RCC 7860 (cell line): ENCODE results near the gene FAM53A.
"Not testable (repeated sequence)": the region's sequence is repeated elsewhere in the genome, so short reads cannot be mapped to it uniquely, and the experiment has no call there.

Experiments used
- DNase-seq: peaks from one replicate; pipeline ENCODE4 v3.0.0-alpha.2; 2015; ENCODE audit warnings: low spot score
- FAIRE-seq: peaks from 2 replicates; lab custom pipeline; 2012; peaks lifted over from hg19 to GRCh38; lab: Jason Lieb, UNC

Gene FAM53A

GRCh38 chr4:1690698-1691097 lies 6.6 kb upstream of the FAM53A start:
- FAIRE-seq (no peak), DNase-seq (no peak)

DNA sequence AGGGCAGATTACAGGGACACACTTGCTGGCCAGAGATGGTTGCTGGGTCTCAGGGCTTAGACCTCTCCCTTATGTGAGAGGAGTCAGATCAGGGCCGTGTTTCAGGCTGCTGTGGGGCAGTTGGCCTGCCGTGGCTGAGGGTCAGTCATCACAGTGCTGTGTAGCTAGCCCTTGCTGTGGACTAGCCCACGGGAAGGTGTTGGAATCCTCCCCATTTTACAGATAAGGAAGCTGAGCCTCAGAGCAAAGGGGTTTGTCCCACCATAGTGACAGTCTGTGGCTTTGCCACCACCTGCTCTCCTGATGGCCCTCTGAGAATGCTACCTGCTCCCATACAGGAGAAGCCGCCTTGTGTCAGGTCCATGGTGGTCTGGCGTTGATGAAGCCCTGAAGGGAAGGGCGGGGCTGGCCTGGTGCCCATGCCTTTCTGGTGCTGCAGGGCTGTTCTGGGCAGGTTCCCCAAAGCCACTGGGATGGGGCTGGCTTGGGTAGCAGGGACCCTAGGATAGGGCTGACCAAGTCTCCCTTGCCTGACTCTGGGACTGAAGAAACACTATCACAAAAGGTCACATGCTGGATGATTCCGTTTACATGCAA lies 2.4 kb upstream of the FAM53A start:
- DNase-seq (no peak), FAIRE-seq (no peak)

- FAIRE-seq: no peak
- DNase-seq: peak; percentile 48
Observed at GRCh38 chr4:1685235-1686150, 1.4 kb upstream of the FAM53A start.

GRCh38 chr4:1684506-1685234 lies 557 bp upstream of the FAM53A start:
- FAIRE-seq (no peak), DNase-seq (no peak)

DNA sequence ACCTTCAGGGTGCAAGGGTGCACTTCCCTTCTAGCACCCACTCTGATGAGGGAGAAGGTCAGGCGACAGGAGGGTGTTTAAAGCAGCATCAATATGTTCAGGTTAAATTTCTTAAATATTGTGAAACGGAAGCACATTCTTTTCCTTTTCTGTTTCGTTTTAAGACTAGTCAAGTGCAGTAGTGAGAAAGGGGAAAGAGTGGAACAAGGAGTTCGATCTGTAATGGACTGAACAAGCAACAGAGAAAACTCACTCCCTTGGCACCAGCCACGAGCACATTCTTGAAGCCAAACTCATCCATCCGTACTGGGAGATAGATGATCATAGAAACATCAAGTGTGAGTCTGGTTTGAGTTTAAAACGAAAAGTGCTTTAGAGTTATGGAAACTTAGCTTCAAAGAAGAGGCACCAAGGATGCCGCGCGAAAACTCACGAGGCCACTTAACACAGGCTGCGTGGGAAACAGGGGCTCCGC lies 815 bp downstream of the FAM53A start:
- peak; percentile 16 for DNase-seq
- no peak for FAIRE-seq

DNA sequence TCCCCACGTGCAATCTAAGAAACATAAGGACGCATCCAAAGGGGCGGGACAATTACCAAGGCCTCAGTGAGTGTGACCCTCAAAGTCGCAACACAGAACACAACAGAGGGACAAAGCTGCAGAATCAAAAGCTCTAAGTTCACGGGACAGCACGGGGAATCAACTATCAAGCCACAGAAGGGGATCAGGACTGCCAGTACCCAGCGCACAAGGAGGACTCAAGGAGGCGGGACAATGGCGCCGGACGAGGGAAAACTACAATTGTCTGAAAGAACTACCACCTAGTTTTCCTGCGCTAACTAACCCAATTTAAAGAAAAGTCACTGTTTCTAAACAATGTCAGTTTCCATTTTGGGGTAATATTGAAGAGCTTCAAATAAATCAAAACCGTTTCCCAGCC lies 1.3 kb downstream of the FAM53A start:
- DNase-seq (no peak), FAIRE-seq (no peak)

- DNase-seq (no peak), FAIRE-seq (no peak)
Observed at GRCh38 chr4:1678244-1678643, 5.9 kb downstream of the FAM53A start.

GRCh38 chr4:1676605-1677525 lies 7.2 kb downstream of the FAM53A start:
- FAIRE-seq: no peak
- DNase-seq: no peak

DNA sequence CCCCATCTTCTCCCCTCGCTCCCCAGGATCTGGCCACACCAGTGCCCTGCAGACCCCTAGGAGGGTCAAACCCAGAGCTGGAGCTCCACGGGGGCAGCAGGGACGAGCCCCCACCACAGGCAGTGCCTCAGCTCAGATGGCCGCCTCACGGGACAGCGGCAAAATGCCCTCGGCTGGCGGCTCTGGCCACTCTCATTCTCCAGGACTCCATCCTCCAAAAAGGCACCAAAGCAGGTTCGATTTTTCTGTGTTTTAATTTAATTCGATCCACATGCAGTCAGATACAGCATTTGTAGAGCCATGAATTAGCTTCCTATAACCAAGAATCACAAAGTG lies 8.3 kb downstream of the FAM53A start:
- FAIRE-seq: no peak
- DNase-seq: no peak

- DNase-seq: no peak
- FAIRE-seq: no peak
Observed at GRCh38 chr4:1675136-1675801, 8.8 kb downstream of the FAM53A start.

DNA sequence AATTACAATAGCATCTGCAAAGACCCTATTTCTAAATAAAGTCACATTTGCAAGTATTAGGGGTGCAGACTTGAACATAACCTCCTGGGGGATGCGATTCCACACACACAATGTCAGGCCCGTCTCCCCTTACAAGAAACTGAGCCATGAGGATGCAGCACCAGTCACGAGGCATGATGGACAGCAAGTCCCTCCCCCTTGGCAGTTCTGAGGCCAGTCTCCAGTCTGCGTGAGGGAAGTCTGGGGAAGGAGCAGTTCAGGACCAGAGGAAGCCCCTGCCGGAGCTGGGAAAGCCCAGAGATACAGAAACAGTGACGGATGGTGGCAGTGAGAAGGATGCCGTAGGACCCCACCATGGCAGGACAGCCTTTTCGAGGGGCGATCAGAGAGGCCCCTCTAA lies 9.4 kb downstream of the FAM53A start:
- FAIRE-seq (no peak), DNase-seq (no peak)

DNA sequence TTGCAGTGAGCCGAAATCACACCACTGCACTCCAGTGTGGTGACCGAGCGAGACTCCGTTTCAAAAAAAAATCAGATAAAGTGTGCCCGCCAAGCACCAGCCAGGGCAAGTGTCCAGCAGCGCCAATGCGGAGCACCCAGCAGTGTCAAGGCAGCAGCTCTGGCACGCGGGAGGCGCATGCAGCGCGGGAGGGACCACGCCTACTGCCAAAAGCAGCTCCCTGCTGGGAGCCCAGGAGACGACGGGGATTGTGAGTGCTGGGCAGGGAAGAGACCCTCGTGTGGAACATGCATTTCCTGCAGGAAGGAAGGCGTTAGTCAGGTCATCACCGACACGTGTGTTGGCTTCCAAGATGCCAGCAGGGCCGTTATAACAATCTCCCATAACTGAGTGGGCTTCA lies 10.4 kb downstream of the FAM53A start:
- no peak for FAIRE-seq
- DNase-seq: no peak

DNA sequence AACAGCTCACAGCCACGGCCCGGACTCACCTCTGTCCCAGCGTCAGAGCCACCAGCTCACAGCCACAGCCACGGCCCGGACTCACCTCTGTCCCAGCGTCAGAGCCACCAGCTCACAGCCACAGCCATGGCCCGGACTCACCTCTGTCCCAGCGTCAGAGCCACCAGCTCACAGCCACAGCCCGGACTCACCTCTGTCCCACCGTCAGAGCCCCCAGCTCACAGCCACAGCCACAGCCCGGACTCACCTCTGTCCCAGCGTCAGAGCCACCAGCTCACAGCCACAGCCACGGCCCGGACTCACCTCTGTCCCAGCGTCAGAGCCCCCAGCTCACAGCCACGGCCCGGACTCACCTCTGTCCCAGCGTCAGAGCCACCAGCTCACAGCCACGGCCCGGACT lies 13.1 kb downstream of the FAM53A start:
- not testable (repeated sequence) for FAIRE-seq, DNase-seq

GRCh38 chr4:1670279-1670678 lies 13.8 kb downstream of the FAM53A start:
- DNase-seq (no peak), FAIRE-seq (no peak)

- no peak for FAIRE-seq
Observed at GRCh38 chr4:1669850-1670249, 14.3 kb downstream of the FAM53A start.

DNA sequence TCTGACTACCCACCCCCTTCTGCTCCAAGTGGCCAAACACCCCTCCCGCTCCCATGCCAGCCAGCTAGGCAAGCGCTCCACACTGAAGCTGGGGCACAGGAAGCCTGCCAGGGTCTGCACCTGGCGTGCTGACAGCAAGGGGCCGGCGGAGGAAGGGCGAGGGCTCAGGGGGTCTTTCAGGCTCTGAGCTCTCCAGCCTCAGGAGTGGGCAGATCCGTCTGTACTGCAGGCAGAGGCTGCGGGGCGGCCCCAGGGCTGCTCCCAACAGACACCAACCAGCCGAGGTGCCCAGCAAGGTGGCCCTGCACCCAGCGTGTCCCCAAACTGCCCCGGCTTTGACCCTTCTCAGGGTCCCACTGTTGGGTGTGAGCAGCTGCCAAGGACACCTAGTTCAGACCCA lies 14.8 kb downstream of the FAM53A start:
- FAIRE-seq (no peak), DNase-seq (no peak)

More at GRCh38 chr4:1669850-1670249, 14.3 kb downstream of the FAM53A start:
- DNase-seq: no peak

DNA sequence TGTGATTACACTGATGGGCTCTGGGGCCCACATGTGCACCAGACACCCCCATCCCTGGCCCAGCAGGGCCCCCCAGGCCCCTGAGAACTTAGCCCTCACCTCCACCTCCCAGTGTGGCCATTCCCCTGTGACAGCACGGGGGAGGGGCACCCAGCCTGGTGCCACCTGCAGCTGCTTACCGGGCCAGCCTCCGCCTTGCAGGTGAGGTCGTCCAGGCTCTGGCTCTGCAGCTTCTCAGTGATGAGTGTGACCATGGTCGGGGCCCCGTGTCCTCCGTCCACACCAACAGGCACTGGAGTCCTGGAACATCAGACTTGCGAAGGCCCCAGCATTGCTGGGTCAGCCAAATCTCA lies 15.6 kb downstream of the FAM53A start:
- DNase-seq (no peak), FAIRE-seq (no peak)

GRCh38 chr4:1667273-1667672 lies 16.8 kb downstream of the FAM53A start:
- FAIRE-seq: no peak
- DNase-seq: no peak

DNA sequence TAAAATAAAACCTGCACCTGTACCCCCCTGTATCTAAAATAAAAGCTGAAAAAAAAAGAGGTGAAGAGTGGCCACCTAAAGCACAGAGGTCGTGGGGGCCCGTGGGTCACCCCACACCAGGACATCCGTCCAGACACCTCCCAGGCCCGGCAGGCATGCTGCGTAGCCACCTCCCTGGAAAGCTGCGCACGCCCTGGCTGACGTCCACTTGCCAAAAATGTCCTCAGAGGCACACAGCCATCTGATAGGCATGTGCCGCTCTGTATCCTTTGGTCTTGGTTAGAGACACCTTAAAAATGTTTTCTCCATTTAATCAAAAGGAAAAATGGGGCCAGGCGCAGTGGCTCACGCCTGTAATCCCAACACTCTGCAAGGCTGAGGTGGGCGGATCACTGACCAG lies 17.7 kb downstream of the FAM53A start:
- no peak for DNase-seq
- FAIRE-seq: no peak

- DNase-seq: no peak
- FAIRE-seq: no peak
Observed at GRCh38 chr4:1664141-1664540, 20.0 kb downstream of the FAM53A start.
